GM23338 (cell line): ENCODE data around the gene SLC24A4. TPM values are rescaled to one million over a fixed set of nuclear protein-coding genes. Genes with fewer than 3 reads are reported as not detected.

Source experiments
- ATAC-seq: fragments of 200-7000 bp; cut with Tn5 transposase; 3 replicates; pipeline ENCODE4 v1.9.1; 2020
- DNase-seq: peaks from one replicate; pipeline ENCODE4 v3.0.0-alpha.2; 2015; ENCODE audit warnings: low spot score
- H2AFZ ChIP-seq: fragments of 200-600 bp; sonication (generic); 2 replicates; pipeline ENCODE4 v1.8.0; 2016; ENCODE audit warnings: antibody characterized with exemption, mild to moderate bottlenecking, moderate library complexity
- H3F3A ChIP-seq: fragments of 200-600 bp; sonication (generic); replicated peaks from 2 replicates; pipeline ENCODE4 v1.8.0; 2017; ENCODE audit warnings: antibody characterized with exemption, mixed run types, low read depth
- H3K27ac ChIP-seq: fragments of 200-600 bp; sonication (generic); 2 replicates; pipeline ENCODE4 v1.6.1; 2016; ENCODE audit warnings: low read depth
- H3K27me3 ChIP-seq: fragments of 200-600 bp; sonication (generic); 2 replicates; pipeline ENCODE4 v1.8.0; 2016; ENCODE audit warnings: mild to moderate bottlenecking, mixed run types, moderate library complexity; ENCODE audit not compliant: insufficient read depth
- H3K36me3 ChIP-seq: fragments of 200-600 bp; sonication (generic); 2 replicates; pipeline ENCODE4 v1.8.0; 2016; ENCODE audit warnings: mild to moderate bottlenecking; ENCODE audit not compliant: insufficient read depth
- H3K4me1 ChIP-seq: fragments of 200-600 bp; sonication (generic); 2 replicates; pipeline ENCODE4 v1.8.0; 2016; ENCODE audit warnings: mild to moderate bottlenecking, moderate library complexity; ENCODE audit not compliant: insufficient read depth
- H3K4me2 ChIP-seq: fragments of 200-600 bp; sonication (generic); 2 replicates; pipeline ENCODE4 v1.7.1; 2017; ENCODE audit warnings: mixed run types
- H3K4me3 ChIP-seq: fragments of 200-600 bp; sonication (generic); 2 replicates; pipeline ENCODE4 v1.6.1; 2016; ENCODE audit warnings: mixed run types
- H3K79me2 ChIP-seq: fragments of 200-600 bp; sonication (generic); replicated peaks from 2 replicates; pipeline ENCODE4 v1.8.0; 2017; ENCODE audit warnings: mild to moderate bottlenecking; ENCODE audit not compliant: insufficient read depth
- H3K9me2 ChIP-seq: fragments of 200-600 bp; sonication (generic); 2 replicates; pipeline ENCODE4 v1.8.0; 2017; ENCODE audit not compliant: insufficient read depth
- H4K20me1 ChIP-seq: fragments of 200-600 bp; sonication (generic); replicated peaks from 2 replicates; pipeline ENCODE4 v1.8.0; 2017; ENCODE audit warnings: mild to moderate bottlenecking; ENCODE audit not compliant: insufficient read depth
- H3K27ac Mint-ChIP-seq: 2 replicates; pipeline ENCODE4 v1.8.0; 2020; ENCODE audit warnings: inconsistent platforms, mild to moderate bottlenecking, moderate library complexity, mixed read lengths
- H3K27me3 Mint-ChIP-seq: 3 replicates; pipeline ENCODE4 v1.8.0; 2022; ENCODE audit warnings: low read depth, mild to moderate bottlenecking, moderate library complexity, mixed read lengths, inconsistent platforms; ENCODE audit not compliant: insufficient read depth, poor library complexity
- H3K36me3 Mint-ChIP-seq: 3 replicates; pipeline ENCODE4 v1.8.0; 2021; ENCODE audit warnings: low read depth, mild to moderate bottlenecking, inconsistent platforms, moderate library complexity, mixed read lengths
- H3K4me1 Mint-ChIP-seq: 3 replicates; pipeline ENCODE4 v1.8.0; 2020; ENCODE audit warnings: mild to moderate bottlenecking, inconsistent platforms, mixed read lengths
- H3K4me3 Mint-ChIP-seq: 3 replicates; pipeline ENCODE4 v1.8.0; 2021; ENCODE audit warnings: moderate library complexity, mild to moderate bottlenecking, inconsistent platforms, mixed read lengths
- H3K9me3 Mint-ChIP-seq: 3 replicates; pipeline ENCODE4 v1.8.0; 2020; ENCODE audit warnings: moderate library complexity, mild to moderate bottlenecking, inconsistent platforms, mixed read lengths
- CREB1 ChIP-seq: fragments of 250-450 bp; sonication (Bioruptor Pico); IDR thresholded peaks from 2 replicates; pipeline ENCODE4 v1.5.0; 2020; ENCODE audit warnings: low read depth, mild to moderate bottlenecking, moderate library complexity
- CTCF ChIP-seq, 2 experiments: fragments of 200-600 bp in 1 of 2; sonication (generic) in 1 of 2; conservative IDR thresholded peaks; 2 replicates each; pipeline versions ENCODE4 v1.5.1 to v1.6.1; 2016 to 2017; ENCODE audit warnings: antibody characterized with exemption in 2 of 2, low read depth in 2 of 2, mild to moderate bottlenecking in 2 of 2, moderate library complexity in 1 of 2
- ETS1 ChIP-seq: IDR thresholded peaks from 2 replicates; pipeline ENCODE4 v1.6.1; 2016; ENCODE audit warnings: antibody characterized with exemption
- EZH2 ChIP-seq: fragments of 200-600 bp; sonication (generic); IDR thresholded peaks from one replicate; pipeline ENCODE4 v1.8.0; 2017; ENCODE audit warnings: antibody characterized with exemption, mild to moderate bottlenecking, low read depth; ENCODE audit not compliant: unreplicated experiment
- EZH2phosphoT487 ChIP-seq: fragments of 200-600 bp; sonication (generic); IDR thresholded peaks from one replicate; pipeline ENCODE4 v1.8.1; 2018; ENCODE audit warnings: antibody characterized with exemption; ENCODE audit not compliant: unreplicated experiment
- JUNB ChIP-seq: IDR thresholded peaks from one replicate; pipeline ENCODE4 v1.6.1; 2016; ENCODE audit warnings: antibody characterized with exemption; ENCODE audit not compliant: unreplicated experiment
- NANOG ChIP-seq: IDR thresholded peaks from 2 replicates; pipeline ENCODE4 v1.6.1; 2016; ENCODE audit warnings: antibody characterized with exemption, borderline replicate concordance
- POLR2AphosphoS5 ChIP-seq: IDR thresholded peaks from 2 replicates; pipeline ENCODE4 v1.6.1; 2016; ENCODE audit warnings: antibody characterized with exemption, low read depth
- REST ChIP-seq: IDR thresholded peaks from one replicate; pipeline ENCODE4 v1.6.1; 2018; ENCODE audit warnings: antibody characterized with exemption; ENCODE audit not compliant: unreplicated experiment
- STAT1 ChIP-seq: IDR thresholded peaks from one replicate; pipeline ENCODE4 v1.6.1; 2016; ENCODE audit warnings: antibody characterized with exemption; ENCODE audit not compliant: unreplicated experiment
- ZNF114 ChIP-seq: fragments of 250-450 bp; sonication (Bioruptor Pico); IDR thresholded peaks from 2 replicates; pipeline ENCODE4 v1.5.0; 2020; ENCODE audit warnings: mild to moderate bottlenecking, moderate library complexity
- ZNF331 ChIP-seq: fragments of 250-450 bp; sonication (Bioruptor Pico); IDR thresholded peaks from 2 replicates; pipeline ENCODE4 v1.5.0; 2020; ENCODE audit warnings: low read depth, mild to moderate bottlenecking, moderate library complexity
- ZNF462 ChIP-seq: fragments of 250-450 bp; sonication (Bioruptor Pico); IDR thresholded peaks from 2 replicates; pipeline ENCODE4 v1.5.0; 2020; ENCODE audit warnings: mild to moderate bottlenecking, moderate library complexity
- polyA plus RNA-seq: library from polyadenylated mRNA; unstranded; fragments of >200 nt; fragmentation: Nextera tagmentation; extraction: Ambion mirVana; gene quantifications from 2 replicates; pipeline ENCODE4 v1.2.1, GENCODE V29; 2016
- total RNA-seq: library from RNA; depleted of rRNA; stranded (reverse); fragments of >200 nt; shearing (Covaris generic); gene quantifications from 2 replicates; pipeline ENCODE4 v1.2.3, GENCODE V29; 2014

Gene SLC24A4
- total and polyA plus RNA-seq, 2 experiments from 2014 or later = 0.06 to 0.38 TPM

- Histone ChIP-seq H3K36me3 (no peaks in the 10 kb centered on the region), H3K4me2 (peak overlapping the region; percentile 93), H3K4me1 (no peaks in the 10 kb centered on the region; the same call in 1 of the 2 replicates), H3F3A (0 out of 2 replicates have a peak, but pooled peaks cover 3% of the 10 kb centered on the region), H4K20me1 (no peaks in the 10 kb centered on the region), H3K27ac (no peak overlapping the region), H2AFZ (peak overlapping the region; percentile 96), H3K4me3 (peak overlapping the region; percentile 75), H3K9me2 (no peaks in the 10 kb centered on the region), H3K79me2 (no peaks in the 10 kb centered on the region), H3K27me3 (peaks cover 40% of the 10 kb centered on the region)
- Mint-ChIP-seq H3K4me1 (peaks cover 10% of the 10 kb centered on the region), H3K4me3 (peak overlapping the region; percentile 71), H3K9me3 (no peaks in the 10 kb centered on the region), H3K36me3 (no peaks in the 10 kb centered on the region), H3K27me3 (peaks cover 29% of the 10 kb centered on the region), H3K27ac (no peak overlapping the region)
- TF ChIP-seq CTCF (conservative IDR thresholded peaks at IDR 0.05; ENCODE audit: low read depth in 2 of 2) (no peak), ETS1 (no peak), STAT1 (no peak), REST (no peak), ZNF114 (CRISPR knock-in tag) (no peak), EZH2 (no peak), CREB1 (CRISPR knock-in tag) (no peak), ZNF462 (CRISPR knock-in tag) (no peak), JUNB (no peak), NANOG (no peak), ZNF331 (CRISPR knock-in tag) (no peak), EZH2phosphoT487 (no peak), POLR2AphosphoS5 (no peak)
- ATAC-seq (no peak), DNase-seq (no peak)
Observed at GRCh38 chr14:92514844-92515514, 192.0 kb downstream of the SLC24A4 start.
